Measurements from ENCODE around the gene PTCD2.

PTCD2 gene

DNA sequence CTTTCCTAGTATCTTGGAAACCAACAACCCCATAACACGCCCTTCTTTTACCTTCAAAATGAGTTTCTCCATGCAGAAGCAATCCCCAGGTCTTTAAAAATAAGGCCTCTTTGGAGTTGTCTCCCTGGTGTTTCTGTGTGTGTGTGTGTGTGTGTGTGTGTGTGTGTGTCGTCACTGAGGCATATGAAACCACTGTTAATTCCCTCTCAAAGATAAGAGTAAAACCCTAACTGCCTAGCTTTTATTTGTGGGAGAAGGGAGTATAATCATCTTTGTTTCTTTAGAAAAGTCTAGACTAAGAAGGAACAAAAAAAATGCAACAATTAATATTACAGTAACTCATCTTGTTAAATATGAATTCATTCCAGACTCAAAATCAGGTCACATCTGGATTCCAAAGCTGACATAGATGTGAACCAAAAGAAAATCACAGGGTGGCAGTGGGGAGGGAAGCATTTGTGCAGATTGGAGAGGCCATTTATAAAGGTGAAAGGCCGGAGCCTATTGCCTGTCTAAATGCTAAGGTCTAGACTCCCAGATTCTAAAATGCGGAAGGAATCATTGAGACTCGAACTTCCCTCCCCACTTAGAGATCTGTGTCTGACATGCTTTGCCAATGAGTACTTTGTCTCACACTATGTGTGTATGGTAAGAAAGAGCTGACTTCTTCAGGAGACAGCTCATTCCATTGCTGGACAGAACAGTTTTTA is 95.6 kb downstream of the PTCD2 start:
- TF ChIP-seq RARB (CRISPR knock-in tag; IDR thresholded peaks at IDR 0.05) (no peak), ZFP30 (CRISPR knock-in tag; IDR thresholded peaks at IDR 0.05) (no peak), ZFP3 (CRISPR knock-in tag; IDR thresholded peaks at IDR 0.05) (no peak), PPARA (CRISPR knock-in tag; IDR thresholded peaks at IDR 0.05; ENCODE audit: borderline replicate concordance) (no peak), ISL1 (CRISPR knock-in tag; IDR thresholded peaks at IDR 0.05) (no peak), SNAI2 (CRISPR knock-in tag; IDR thresholded peaks at IDR 0.05) (no peak), ESRRG (CRISPR knock-in tag; IDR thresholded peaks at IDR 0.05) (no peak), ZNF565 (CRISPR knock-in tag; conservative IDR thresholded peaks at IDR 0.05; ENCODE audit: low read depth) (no peak), POU6F1 (CRISPR knock-in tag; IDR thresholded peaks at IDR 0.05; ENCODE audit: borderline replicate concordance, low read depth) (no peak)
- TF ChIP-seq, protein P1, sequence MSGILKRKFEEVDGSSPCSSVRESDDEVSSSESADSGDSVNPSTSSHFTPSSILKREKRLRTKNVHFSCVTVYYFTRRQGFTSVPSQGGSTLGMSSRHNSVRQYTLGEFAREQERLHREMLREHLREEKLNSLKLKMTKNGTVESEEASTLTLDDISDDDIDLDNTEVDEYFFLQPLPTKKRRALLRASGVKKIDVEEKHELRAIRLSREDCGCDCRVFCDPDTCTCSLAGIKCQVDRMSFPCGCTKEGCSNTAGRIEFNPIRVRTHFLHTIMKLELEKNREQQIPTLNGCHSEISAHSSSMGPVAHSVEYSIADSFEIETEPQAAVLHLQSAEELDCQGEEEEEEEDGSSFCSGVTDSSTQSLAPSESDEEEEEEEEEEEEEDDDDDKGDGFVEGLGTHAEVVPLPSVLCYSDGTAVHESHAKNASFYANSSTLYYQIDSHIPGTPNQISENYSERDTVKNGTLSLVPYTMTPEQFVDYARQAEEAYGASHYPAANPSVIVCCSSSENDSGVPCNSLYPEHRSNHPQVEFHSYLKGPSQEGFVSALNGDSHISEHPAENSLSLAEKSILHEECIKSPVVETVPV (CRISPR knock-in tag; IDR thresholded peaks at IDR 0.05): no peak
- TF ChIP-seq, protein P2, sequence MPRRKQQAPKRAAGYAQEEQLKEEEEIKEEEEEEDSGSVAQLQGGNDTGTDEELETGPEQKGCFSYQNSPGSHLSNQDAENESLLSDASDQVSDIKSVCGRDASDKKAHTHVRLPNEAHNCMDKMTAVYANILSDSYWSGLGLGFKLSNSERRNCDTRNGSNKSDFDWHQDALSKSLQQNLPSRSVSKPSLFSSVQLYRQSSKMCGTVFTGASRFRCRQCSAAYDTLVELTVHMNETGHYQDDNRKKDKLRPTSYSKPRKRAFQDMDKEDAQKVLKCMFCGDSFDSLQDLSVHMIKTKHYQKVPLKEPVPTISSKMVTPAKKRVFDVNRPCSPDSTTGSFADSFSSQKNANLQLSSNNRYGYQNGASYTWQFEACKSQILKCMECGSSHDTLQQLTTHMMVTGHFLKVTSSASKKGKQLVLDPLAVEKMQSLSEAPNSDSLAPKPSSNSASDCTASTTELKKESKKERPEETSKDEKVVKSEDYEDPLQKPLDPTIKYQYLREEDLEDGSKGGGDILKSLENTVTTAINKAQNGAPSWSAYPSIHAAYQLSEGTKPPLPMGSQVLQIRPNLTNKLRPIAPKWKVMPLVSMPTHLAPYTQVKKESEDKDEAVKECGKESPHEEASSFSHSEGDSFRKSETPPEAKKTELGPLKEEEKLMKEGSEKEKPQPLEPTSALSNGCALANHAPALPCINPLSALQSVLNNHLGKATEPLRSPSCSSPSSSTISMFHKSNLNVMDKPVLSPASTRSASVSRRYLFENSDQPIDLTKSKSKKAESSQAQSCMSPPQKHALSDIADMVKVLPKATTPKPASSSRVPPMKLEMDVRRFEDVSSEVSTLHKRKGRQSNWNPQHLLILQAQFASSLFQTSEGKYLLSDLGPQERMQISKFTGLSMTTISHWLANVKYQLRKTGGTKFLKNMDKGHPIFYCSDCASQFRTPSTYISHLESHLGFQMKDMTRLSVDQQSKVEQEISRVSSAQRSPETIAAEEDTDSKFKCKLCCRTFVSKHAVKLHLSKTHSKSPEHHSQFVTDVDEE (CRISPR knock-in tag; IDR thresholded peaks at IDR 0.05): no peak
- TF ChIP-seq, protein P3, sequence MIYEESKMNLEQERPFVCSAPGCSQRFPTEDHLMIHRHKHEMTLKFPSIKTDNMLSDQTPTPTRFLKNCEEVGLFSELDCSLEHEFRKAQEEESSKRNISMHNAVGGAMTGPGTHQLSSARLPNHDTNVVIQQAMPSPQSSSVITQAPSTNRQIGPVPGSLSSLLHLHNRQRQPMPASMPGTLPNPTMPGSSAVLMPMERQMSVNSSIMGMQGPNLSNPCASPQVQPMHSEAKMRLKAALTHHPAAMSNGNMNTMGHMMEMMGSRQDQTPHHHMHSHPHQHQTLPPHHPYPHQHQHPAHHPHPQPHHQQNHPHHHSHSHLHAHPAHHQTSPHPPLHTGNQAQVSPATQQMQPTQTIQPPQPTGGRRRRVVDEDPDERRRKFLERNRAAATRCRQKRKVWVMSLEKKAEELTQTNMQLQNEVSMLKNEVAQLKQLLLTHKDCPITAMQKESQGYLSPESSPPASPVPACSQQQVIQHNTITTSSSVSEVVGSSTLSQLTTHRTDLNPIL (CRISPR knock-in tag; IDR thresholded peaks at IDR 0.05; ENCODE audit: low read depth): no peak
- ATAC-seq: no peak

DNA sequence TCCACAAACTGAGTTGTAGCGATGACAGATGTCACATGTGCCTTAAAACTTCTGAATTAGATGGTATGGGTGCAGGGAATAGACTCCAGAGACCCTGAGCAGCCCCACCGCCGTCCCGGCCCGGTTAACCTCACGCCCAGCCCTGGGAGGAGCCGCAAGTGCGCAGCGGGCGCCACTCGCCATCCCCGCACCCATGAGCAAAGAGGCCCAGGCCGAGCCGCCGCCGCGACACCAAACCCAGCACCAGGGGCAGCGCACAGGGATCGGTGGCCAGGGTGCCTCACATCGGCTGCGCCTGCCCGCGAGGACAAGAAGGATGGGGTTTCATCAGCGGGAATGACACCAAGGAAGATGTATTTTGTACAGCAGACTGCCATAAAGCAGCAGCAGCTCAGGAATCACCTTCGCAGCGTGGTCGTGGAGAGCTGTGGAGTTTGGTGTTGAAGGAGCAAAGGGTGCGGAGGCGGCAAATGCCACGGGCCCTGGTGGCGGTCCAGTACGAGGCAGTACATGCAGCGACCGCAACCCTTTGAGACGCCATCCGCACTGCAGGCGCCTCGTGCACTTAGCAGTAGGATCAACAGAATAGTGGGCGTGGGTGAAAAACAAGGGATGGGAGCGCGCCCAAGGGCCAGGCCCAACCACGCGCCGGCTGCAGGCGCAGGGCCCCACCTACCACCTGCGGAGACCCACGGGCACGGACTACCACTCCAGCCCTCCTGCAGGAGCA is 97.3 kb downstream of the PTCD2 start:
- TF ChIP-seq ZNF565 (CRISPR knock-in tag; conservative IDR thresholded peaks at IDR 0.05; ENCODE audit: low read depth) (no peak), ZFP30 (CRISPR knock-in tag; IDR thresholded peaks at IDR 0.05) (no peak)
- ATAC-seq: no peak
